ENCODE results near the gene LTV1.

The LTV1 gene

GRCh38 chr6:143806282-143807102 is 36.6 kb upstream of the LTV1 start:
- CTCF ChIA-PET = interaction anchor here (1.0 to 1.5 kb wide), 3 partner anchors 15 to 250 kb away, joined by 3 read pairs; no protein-coding TSS in a partner anchor
- TF ChIP-seq CTCF (IDR thresholded peaks at IDR 0.05; ENCODE audit: insufficient read depth, low read length, missing control alignments) = no peak
- POLR2A ChIA-PET = interaction anchor here (0.6 kb wide), 1 partner anchor 120 kb away, joined by 3 read pairs; no protein-coding TSS in a partner anchor
- no peak overlapping the region for H3K4me3 ChIP-seq (ENCODE audit: low read depth, low read length)
- no peak for DNase-seq (ENCODE audit: low read depth, low spot score)

- CTCF ChIA-PET = interaction anchor here (1.0 to 1.5 kb wide), 3 partner anchors 14 to 251 kb away, joined by 3 read pairs; no protein-coding TSS in a partner anchor
- no peak for TF ChIP-seq CTCF (IDR thresholded peaks at IDR 0.05; ENCODE audit: insufficient read depth, low read length, missing control alignments)
- no peak overlapping the region for H3K4me3 ChIP-seq (ENCODE audit: low read depth, low read length)
- POLR2A ChIA-PET = interaction anchor here (0.7 kb wide), 1 partner anchor 129 kb away, joined by 4 read pairs; no protein-coding TSS in a partner anchor
- no peak for DNase-seq (ENCODE audit: low read depth, low spot score)
Measured at GRCh38 chr6:143807103-143807772, 35.9 kb upstream of the LTV1 start.

- no peak overlapping the region for H3K4me3 ChIP-seq (ENCODE audit: low read depth, low read length)
- DNase-seq (ENCODE audit: low read depth, low spot score) = no peak
- CTCF ChIA-PET = no interaction called here
- TF ChIP-seq CTCF (IDR thresholded peaks at IDR 0.05; ENCODE audit: insufficient read depth, low read length, missing control alignments) = no peak
- POLR2A ChIA-PET = no interaction called here
Measured at GRCh38 chr6:143810745-143811144, 32.4 kb upstream of the LTV1 start.

GRCh38 chr6:143811501-143812157 is 31.5 kb upstream of the LTV1 start:
- POLR2A ChIA-PET = no interaction called here
- CTCF ChIA-PET = interaction anchor here (0.8 kb wide), 1 partner anchor 12 kb away, joined by 3 read pairs; no protein-coding TSS in a partner anchor
- no peak overlapping the region for H3K4me3 ChIP-seq (ENCODE audit: low read depth, low read length)
- no peak for TF ChIP-seq CTCF (IDR thresholded peaks at IDR 0.05; ENCODE audit: insufficient read depth, low read length, missing control alignments)
- DNase-seq (ENCODE audit: low read depth, low spot score) = no peak

GRCh38 chr6:143817621-143818020 is 25.5 kb upstream of the LTV1 start:
- TF ChIP-seq CTCF (IDR thresholded peaks at IDR 0.05; ENCODE audit: insufficient read depth, low read length, missing control alignments) = no peak
- CTCF ChIA-PET = no interaction called here
- POLR2A ChIA-PET = no interaction called here
- DNase-seq (ENCODE audit: low read depth, low spot score) = no peak
- no peak overlapping the region for H3K4me3 ChIP-seq (ENCODE audit: low read depth, low read length)

- TF ChIP-seq CTCF (IDR thresholded peaks at IDR 0.05; ENCODE audit: insufficient read depth, low read length, missing control alignments) = no peak
- CTCF ChIA-PET = interaction anchor here (0.9 kb wide), 1 partner anchor 15 kb away, joined by 3 read pairs; no protein-coding TSS in a partner anchor
Measured at GRCh38 chr6:143821359-143821758, 21.8 kb upstream of the LTV1 start.

More at GRCh38 chr6:143821359-143821758, 21.8 kb upstream of the LTV1 start:
- H3K4me3 ChIP-seq (ENCODE audit: low read depth, low read length) = no peak overlapping the region
- POLR2A ChIA-PET = no interaction called here
- DNase-seq (ENCODE audit: low read depth, low spot score) = no peak

Data from AG04449 (cell line).